Vagina (tissue), 2 donors: ENCODE results near the gene GDF15.

Experiments
- CTCF ChIP-seq, 3 experiments: fragments of 450-650 bp in 2 of 3; fragments of 200-600 bp in 1 of 3; sonication (generic) in 1 of 3; IDR thresholded peaks; one replicate each; pipeline ENCODE4 v1.5.1; 2017 to 2019; ENCODE audit warnings: antibody characterized with exemption in 3 of 3, mild to moderate bottlenecking in 2 of 3, moderate library complexity in 2 of 3
- POLR2A ChIP-seq, 2 donors: fragments of 450-650 bp; IDR thresholded peaks; one replicate each; pipeline ENCODE4 v1.6.1; 2017; ENCODE audit warnings: antibody characterized with exemption in 2 of 2, mild to moderate bottlenecking in 2 of 2, moderate library complexity in 2 of 2
- POLR2AphosphoS5 ChIP-seq, 2 donors: sonication (generic); formaldehyde crosslinking; IDR thresholded peaks; one replicate each; pipeline ENCODE4 v1.9.0; 2017; ENCODE audit warnings: antibody characterized with exemption in 2 of 2, mild to moderate bottlenecking in 2 of 2, low read depth in 1 of 2; ENCODE audit not compliant: insufficient read depth in 1 of 2

DNA sequence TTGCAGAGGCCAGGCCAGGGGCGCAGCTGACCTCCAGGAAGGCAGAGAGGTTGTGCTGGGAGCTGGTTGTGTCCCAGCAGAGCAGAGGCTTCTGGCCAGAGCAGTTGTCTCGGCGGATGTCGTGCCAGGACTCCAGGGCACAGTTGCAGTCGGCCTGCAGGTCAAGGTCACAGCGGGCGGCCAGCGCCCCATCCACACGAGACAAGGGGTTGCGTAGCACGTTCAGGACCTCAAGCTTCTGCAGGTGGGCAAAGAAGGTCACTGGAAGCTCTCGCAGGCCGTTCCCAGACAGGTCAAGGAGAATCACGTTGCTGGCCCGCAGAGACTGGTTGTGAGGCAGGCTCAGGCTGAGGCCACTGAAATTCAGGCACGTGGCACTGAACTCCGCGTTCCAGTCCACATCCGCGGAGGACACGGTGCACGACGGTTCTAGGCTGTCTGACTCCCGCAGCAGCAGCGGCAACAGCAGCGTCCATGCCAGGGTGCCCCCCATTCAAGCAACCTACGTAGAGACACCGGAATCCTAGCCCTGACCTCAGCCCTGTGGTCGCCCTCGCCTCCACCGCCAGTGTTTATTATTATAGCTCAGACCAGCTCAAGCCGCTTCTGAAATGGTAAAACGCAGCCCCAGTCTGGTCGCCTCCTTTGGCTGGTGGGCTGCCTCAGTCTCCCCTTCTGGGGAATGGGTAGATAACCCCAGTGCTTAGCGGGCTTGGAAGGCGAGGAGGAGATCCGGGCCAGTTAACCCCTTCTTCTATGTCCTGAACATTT, 10.7 kb downstream of the GDF15 start:
- no peak for TF ChIP-seq CTCF (IDR thresholded peaks at IDR 0.05)
- no peak for TF ChIP-seq POLR2A (IDR thresholded peaks at IDR 0.05)
- TF ChIP-seq POLR2AphosphoS5 (IDR thresholded peaks at IDR 0.05; ENCODE audit: insufficient read depth in 1 of 2, low read depth in 1 of 2) = no peak
